Measurements from ENCODE around the gene KCNC1.

Gene KCNC1

GRCh38 chr11:17716807-17717206, 17.8 kb upstream of the KCNC1 start:
- no peak for DNase-seq (ENCODE audit: low spot score)

GRCh38 chr11:17718015-17718414, 16.6 kb upstream of the KCNC1 start:
- no peak for DNase-seq (ENCODE audit: low spot score)

GRCh38 chr11:17718510-17718962, 16.0 kb upstream of the KCNC1 start:
- DNase-seq (ENCODE audit: low spot score): no peak

GRCh38 chr11:17719028-17719937, 15.3 kb upstream of the KCNC1 start, which contains the start of gene MYOD1:
MYOD1 (plus strand) TSS chr11:17719571; CDS start chr11:17719783, 212 bp downstream.
- no peak for DNase-seq (ENCODE audit: low spot score)

- no peak for DNase-seq (ENCODE audit: low spot score)
These were observed 14.4 kb upstream of the KCNC1 start for GRCh38 chr11:17719938-17720795.

GRCh38 chr11:17720796-17721171, 13.8 kb upstream of the KCNC1 start:
- no peak for DNase-seq (ENCODE audit: low spot score)

GRCh38 chr11:17721242-17721999, 13.2 kb upstream of the KCNC1 start:
- no peak for DNase-seq (ENCODE audit: low spot score)

- DNase-seq (ENCODE audit: low spot score): peak; percentile 43
These were observed 12.5 kb upstream of the KCNC1 start for GRCh38 chr11:17722000-17722643.

- DNase-seq (ENCODE audit: low spot score): no peak
These were observed 10.3 kb upstream of the KCNC1 start for GRCh38 chr11:17724020-17724908.

- no peak for DNase-seq (ENCODE audit: low spot score)
These were observed 9.4 kb upstream of the KCNC1 start for GRCh38 chr11:17725174-17725573.

GRCh38 chr11:17730137-17730536, 4.4 kb upstream of the KCNC1 start:
- DNase-seq (ENCODE audit: low spot score): no peak

GRCh38 chr11:17730608-17731462, 3.7 kb upstream of the KCNC1 start:
- DNase-seq (ENCODE audit: low spot score): peak; percentile 90

GRCh38 chr11:17733261-17733660, 1.3 kb upstream of the KCNC1 start:
- DNase-seq (ENCODE audit: low spot score): no peak

GRCh38 chr11:17734986-17735817, 621 bp downstream of the KCNC1 start:
- peak; percentile 85 for DNase-seq (ENCODE audit: low spot score)

- no peak for DNase-seq (ENCODE audit: low spot score)
These were observed 1.4 kb downstream of the KCNC1 start for GRCh38 chr11:17735818-17736578.

- DNase-seq (ENCODE audit: low spot score): no peak
These were observed 2.0 kb downstream of the KCNC1 start for GRCh38 chr11:17736579-17736893.

GRCh38 chr11:17736930-17737817, 2.6 kb downstream of the KCNC1 start:
- DNase-seq (ENCODE audit: low spot score): no peak
